IMR-90 (cell line): ENCODE data around the gene NDUFC2. TPM values are rescaled to one million over a fixed set of nuclear protein-coding genes. Genes with fewer than 3 reads are reported as not detected.

Source experiments
- ATAC-seq: fragments of 200-7000 bp; cut with Tn5 transposase; 2 replicates; pipeline ENCODE4 v1.9.1; 2020; ENCODE audit warnings: low read depth, mild to moderate bottlenecking, moderate library complexity
- BruUV-seq: library from RNA; stranded (reverse); fragments of 400-500 nt; replicated peaks from 2 replicates; lab custom pipeline; 2021; lab: Mats Ljungman, UMichigan
- CTCF ChIA-PET: fragments of 300-600 bp; formaldehyde crosslinking; extraction: SDS; loops from one replicate; lab custom pipeline; 2021; ENCODE audit warnings: antibody characterized with exemption; lab: Yijun Ruan, JAX
- POLR2A ChIA-PET: fragments of 300-600 bp; sonication (Branson Sonifier 250); formaldehyde crosslinking; loops from one replicate; lab custom pipeline; 2022; ENCODE audit warnings: antibody characterized with exemption; ENCODE audit not compliant: unreplicated experiment; lab: Charles Lee
- DNase-seq: peaks from one replicate; pipeline ENCODE4 v3.0.0; 2013
- H2AFZ ChIP-seq: replicated peaks from 2 replicates; pipeline ENCODE3; 2013; ENCODE audit warnings: low read length, mild to moderate bottlenecking; ENCODE audit not compliant: poor library complexity
- H2AK5ac ChIP-seq: 2 replicates; pipeline ENCODE4 v1.6.1; 2013; ENCODE audit warnings: low read depth, low read length, inconsistent platforms
- H2AK9ac ChIP-seq: replicated peaks from 2 replicates; pipeline ENCODE3; 2013; ENCODE audit warnings: mild to moderate bottlenecking, low read depth, low read length, moderate library complexity; ENCODE audit not compliant: poor library complexity
- H2BK120ac ChIP-seq: 2 replicates; pipeline ENCODE4 v1.6.1; 2013; ENCODE audit warnings: low read depth, low read length, inconsistent platforms
- H2BK15ac ChIP-seq: 3 replicates; pipeline ENCODE4 v1.6.1; 2013; ENCODE audit warnings: low read depth, low read length, inconsistent platforms
- H2BK20ac ChIP-seq: 2 replicates; pipeline ENCODE4 v1.6.1; 2013; ENCODE audit warnings: low read depth, mild to moderate bottlenecking, inconsistent platforms, low read length, moderate library complexity
- H2BK5ac ChIP-seq: 2 replicates; pipeline ENCODE4 v1.6.1; 2013; ENCODE audit warnings: mild to moderate bottlenecking, low read depth, low read length, inconsistent platforms; ENCODE audit not compliant: poor library complexity, severe bottlenecking
- H3K14ac ChIP-seq: replicated peaks from 2 replicates; pipeline ENCODE4 v1.6.1; 2013; ENCODE audit warnings: low read depth, low read length, inconsistent platforms
- H3K18ac ChIP-seq: 2 replicates; pipeline ENCODE4 v1.6.1; 2013; ENCODE audit warnings: low read depth, low read length, control low read depth
- H3K23ac ChIP-seq: 2 replicates; pipeline ENCODE4 v1.6.1; 2013; ENCODE audit warnings: low read depth, low read length, inconsistent platforms
- H3K27ac ChIP-seq: 2 replicates; pipeline ENCODE4 v1.5.1; 2013; ENCODE audit warnings: mild to moderate bottlenecking, control low read depth, low read length; ENCODE audit not compliant: insufficient read depth
- H3K27me3 ChIP-seq: 2 replicates; pipeline ENCODE4 v1.6.1; 2013; ENCODE audit warnings: low read length; ENCODE audit not compliant: control insufficient read depth, insufficient read depth
- H3K36me3 ChIP-seq: 2 replicates; pipeline ENCODE4 v1.6.1; 2013; ENCODE audit warnings: low read length, mixed read lengths; ENCODE audit not compliant: control insufficient read depth, insufficient read depth
- H3K4ac ChIP-seq: 2 replicates; pipeline ENCODE4 v1.6.1; 2013; ENCODE audit warnings: low read depth, low read length, inconsistent platforms
- H3K4me1 ChIP-seq: 2 replicates; pipeline ENCODE4 v1.6.1; 2013; ENCODE audit warnings: low read length, mixed read lengths; ENCODE audit not compliant: control insufficient read depth, insufficient read depth
- H3K4me2 ChIP-seq: 2 replicates; pipeline ENCODE4 v1.6.1; 2013; ENCODE audit warnings: low read depth, mild to moderate bottlenecking, control low read depth, low read length, moderate library complexity
- H3K4me3 ChIP-seq: 2 replicates; pipeline ENCODE4 v1.5.1; 2013; ENCODE audit warnings: low read depth, mild to moderate bottlenecking, control low read depth, low read length, moderate library complexity; ENCODE audit not compliant: insufficient read depth
- H3K56ac ChIP-seq: 2 replicates; pipeline ENCODE4 v1.6.1; 2013; ENCODE audit warnings: low read length, inconsistent platforms; ENCODE audit not compliant: insufficient read depth; ENCODE audit errors: extremely low read depth
- H3K79me1 ChIP-seq, 2 experiments: 2 replicates each; pipeline ENCODE4 v1.6.1; 2013; ENCODE audit warnings: low read length in 2 of 2, inconsistent platforms in 1 of 2, low read depth in 1 of 2
- H3K9ac ChIP-seq: 2 replicates; pipeline ENCODE4 v1.6.1; 2013; ENCODE audit warnings: low read depth, low read length, control low read depth
- H3K9me1 ChIP-seq: 2 replicates; pipeline ENCODE4 v1.6.1; 2013; ENCODE audit warnings: low read length, inconsistent platforms; ENCODE audit not compliant: insufficient read depth
- H3K9me3 ChIP-seq: 2 replicates; pipeline ENCODE4 v1.6.1; 2013; ENCODE audit warnings: low read length; ENCODE audit not compliant: control insufficient read depth, insufficient read depth
- H4K20me1 ChIP-seq: 2 replicates; pipeline ENCODE4 v1.6.1; 2013; ENCODE audit warnings: low read length, inconsistent platforms; ENCODE audit not compliant: insufficient read depth
- H4K5ac ChIP-seq: 2 replicates; pipeline ENCODE4 v1.6.1; 2013; ENCODE audit warnings: mild to moderate bottlenecking, low read depth, low read length, control low read depth
- H4K8ac ChIP-seq, 2 experiments: 2 replicates each; pipeline ENCODE4 v1.6.1; 2013; ENCODE audit warnings: low read depth in 2 of 2, low read length in 2 of 2, control low read depth in 1 of 2, inconsistent platforms in 1 of 2
- H4K91ac ChIP-seq: 2 replicates; pipeline ENCODE4 v1.6.1; 2013; ENCODE audit warnings: low read depth, low read length, inconsistent platforms; ENCODE audit not compliant: insufficient read depth
- BHLHE40 ChIP-seq: fragments of 150-350 bp; IDR thresholded peaks from 2 replicates; pipeline ENCODE4 v1.6.1; 2016; ENCODE audit warnings: mild to moderate bottlenecking, low read depth, low read length
- CEBPB ChIP-seq: IDR thresholded peaks from 2 replicates; pipeline ENCODE4 v1.6.1; 2012; ENCODE audit warnings: low read depth, low read length, improper control_type of control experiment
- CHD1 ChIP-seq: IDR thresholded peaks from 2 replicates; pipeline ENCODE4 v1.6.1; 2012; ENCODE audit warnings: low read depth, low read length, improper control_type of control experiment
- CTCF ChIP-seq: conservative IDR thresholded peaks from 2 replicates; pipeline ENCODE4 v1.5.1; 2012; ENCODE audit warnings: mild to moderate bottlenecking, low read depth, low read length, improper control_type of control experiment
- FOS ChIP-seq: fragments of 150-350 bp; IDR thresholded peaks from 2 replicates; pipeline ENCODE4 v1.6.1; 2016; ENCODE audit warnings: low read depth, low read length
- MAFK ChIP-seq: IDR thresholded peaks from 2 replicates; pipeline ENCODE4 v1.6.1; 2012; ENCODE audit warnings: low read depth, low read length, improper control_type of control experiment
- NFE2L2 ChIP-seq: fragments of 150-350 bp; IDR thresholded peaks from 2 replicates; pipeline ENCODE4 v1.6.1; 2016; ENCODE audit warnings: low read depth, mild to moderate bottlenecking, low read length
- POLR2A ChIP-seq: IDR thresholded peaks from 2 replicates; pipeline ENCODE4 v1.6.1; 2012; ENCODE audit warnings: mild to moderate bottlenecking, low read depth, low read length
- RAD21 ChIP-seq: IDR thresholded peaks from 2 replicates; pipeline ENCODE4 v1.6.1; 2012; ENCODE audit warnings: low read length, improper control_type of control experiment
- RCOR1 ChIP-seq: IDR thresholded peaks from 2 replicates; pipeline ENCODE4 v1.6.1; 2012; ENCODE audit warnings: mild to moderate bottlenecking, low read length, improper control_type of control experiment; ENCODE audit not compliant: insufficient replicate concordance
- RFX5 ChIP-seq: IDR thresholded peaks from 2 replicates; pipeline ENCODE4 v1.8.0; 2012; ENCODE audit warnings: low read depth, mild to moderate bottlenecking, low read length, moderate library complexity
- SMC3 ChIP-seq: fragments of 150-350 bp; IDR thresholded peaks from 2 replicates; pipeline ENCODE4 v1.6.1; 2016; ENCODE audit warnings: low read depth, mild to moderate bottlenecking, antibody characterized with exemption, low read length, moderate library complexity
- WGBS, 2 experiments: methylation state at CpG; one replicate each; pipeline versions ENCODE4 v1.1.5 to v1.1.7; 2013; ENCODE audit warnings: missing lambda C conversion rate in 2 of 2; ENCODE audit not compliant: insufficient read length in 1 of 2; ENCODE audit errors: extremely low coverage in 2 of 2; 5-methylcytosine and 5-hydroxymethylcytosine counted together
- dilution Hi-C: fragments of 300-500 bp; cut with HindIII; formaldehyde crosslinking; loops from one replicate; pipeline ENCODE4 v1.14.3; 2018; ENCODE audit warnings: low sequenced_read_pairs; ENCODE audit not compliant: unreplicated experiment
- in situ Hi-C: fragments of 300-500 bp; cut with MboI; formaldehyde crosslinking; loops from 3 replicates; pipeline ENCODE4 v1.14.3; 2019; ENCODE audit warnings: low sequenced_read_pairs, inconsistent platforms, mixed read lengths
- intact Hi-C: fragments of 100-400 bp; cut with micrococcal nuclease; formaldehyde crosslinking; loops from 2 replicates; pipeline ENCODE4 v1.10.0; 2022
- polyA plus RNA-seq, 3 experiments: library from polyadenylated mRNA; depleted of rRNA; stranded (reverse); fragments of >200 nt; gene quantifications; 2 replicates each; pipeline ENCODE4 v1.2.3, GENCODE V29; 2012; ENCODE audit warnings: low replicate concordance in 1 of 3
- total RNA-seq: library from RNA; depleted of rRNA; stranded (reverse); fragments of >200 nt; gene quantifications from 2 replicates; pipeline ENCODE4 v1.2.3, GENCODE V29; 2012
- TF ChIP-seq, protein P1 (sequence below): fragments of 150-350 bp; IDR thresholded peaks from 2 replicates; pipeline ENCODE4 v1.6.1; 2017; ENCODE audit warnings: mild to moderate bottlenecking, antibody characterized with exemption, low read length, low read depth
- TF ChIP-seq, protein P2 (sequence below): fragments of 150-350 bp; IDR thresholded peaks from 2 replicates; pipeline ENCODE4 v1.6.1; 2016; ENCODE audit warnings: low read depth, mild to moderate bottlenecking, low read length, moderate library complexity, borderline replicate concordance

Gene NDUFC2
- total and polyA plus RNA-seq, 2 of the 4 experiments (the other 2 are of a cell fraction) = 146 to 340 TPM

DNA sequence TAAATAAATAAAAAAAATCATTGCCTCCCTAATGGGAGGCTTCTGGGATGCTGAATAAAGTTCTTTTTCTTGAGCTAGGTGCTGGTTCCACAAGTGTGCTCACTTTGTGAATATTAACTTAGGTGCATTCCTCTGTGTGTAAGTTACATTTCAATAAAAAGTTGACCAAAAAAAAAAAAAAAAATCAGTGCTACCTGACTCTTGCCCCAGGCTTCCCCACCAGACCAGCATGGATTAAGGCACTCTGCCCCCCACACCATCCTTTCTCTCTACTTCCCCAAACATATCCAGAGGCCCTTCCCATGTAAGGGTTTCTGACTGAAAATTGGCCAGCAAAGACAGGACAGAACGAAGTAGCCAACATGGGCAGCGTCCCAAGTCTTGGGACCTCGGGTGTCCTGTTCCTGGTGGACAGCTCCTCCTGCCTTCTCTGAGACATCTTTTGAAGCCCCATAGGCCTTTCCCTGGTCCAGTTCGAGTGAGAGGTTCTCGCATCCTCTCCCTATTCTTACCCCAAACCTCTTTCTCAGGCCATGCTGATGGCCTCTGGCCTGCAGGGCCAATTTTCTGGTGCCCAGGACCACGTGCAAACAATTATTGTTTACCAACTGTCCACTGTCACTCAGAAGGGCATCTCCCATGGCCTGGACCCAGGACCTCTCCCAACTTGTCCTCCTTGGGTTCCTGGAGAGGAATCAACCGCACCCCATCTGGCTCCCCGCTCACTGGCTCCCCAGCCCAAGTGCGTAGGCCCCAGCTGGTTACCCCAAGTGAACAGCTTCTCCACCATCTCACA is 41.6 kb downstream of the NDUFC2 start:
- H3K23ac ChIP-seq = 0 out of 2 replicates have a peak overlapping the region, but pooled peaks have one; percentile 2
- TF ChIP-seq RCOR1 (no peak), RAD21 (no peak), MAFK (no peak), NFE2L2 (no peak), CHD1 (no peak), CEBPB (no peak), SMC3 (no peak), FOS (no peak), POLR2A (no peak), BHLHE40 (no peak), RFX5 (no peak), CTCF (no peak)
- TF ChIP-seq, protein P1, sequence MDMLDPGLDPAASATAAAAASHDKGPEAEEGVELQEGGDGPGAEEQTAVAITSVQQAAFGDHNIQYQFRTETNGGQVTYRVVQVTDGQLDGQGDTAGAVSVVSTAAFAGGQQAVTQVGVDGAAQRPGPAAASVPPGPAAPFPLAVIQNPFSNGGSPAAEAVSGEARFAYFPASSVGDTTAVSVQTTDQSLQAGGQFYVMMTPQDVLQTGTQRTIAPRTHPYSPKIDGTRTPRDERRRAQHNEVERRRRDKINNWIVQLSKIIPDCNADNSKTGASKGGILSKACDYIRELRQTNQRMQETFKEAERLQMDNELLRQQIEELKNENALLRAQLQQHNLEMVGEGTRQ = no peak
- TF ChIP-seq, protein P2, sequence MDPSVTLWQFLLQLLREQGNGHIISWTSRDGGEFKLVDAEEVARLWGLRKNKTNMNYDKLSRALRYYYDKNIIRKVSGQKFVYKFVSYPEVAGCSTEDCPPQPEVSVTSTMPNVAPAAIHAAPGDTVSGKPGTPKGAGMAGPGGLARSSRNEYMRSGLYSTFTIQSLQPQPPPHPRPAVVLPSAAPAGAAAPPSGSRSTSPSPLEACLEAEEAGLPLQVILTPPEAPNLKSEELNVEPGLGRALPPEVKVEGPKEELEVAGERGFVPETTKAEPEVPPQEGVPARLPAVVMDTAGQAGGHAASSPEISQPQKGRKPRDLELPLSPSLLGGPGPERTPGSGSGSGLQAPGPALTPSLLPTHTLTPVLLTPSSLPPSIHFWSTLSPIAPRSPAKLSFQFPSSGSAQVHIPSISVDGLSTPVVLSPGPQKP = no peak

More for the DNA sequence above, 41.6 kb downstream of the NDUFC2 start:
- H2AK9ac ChIP-seq = peak overlapping the region; percentile 92
- dilution Hi-C loops = no loop called here
- H4K20me1 ChIP-seq = no peaks in the 10 kb centered on the region
- H3K9me1 ChIP-seq = peaks cover 14% of the 10 kb centered on the region; the same call in 1 of the 2 replicates
- no peak overlapping the region for H4K8ac ChIP-seq
- 0 out of 3 replicates have a peak overlapping the region, but pooled peaks have one; percentile 56 for H2BK15ac ChIP-seq
- H3K27ac ChIP-seq = no peak overlapping the region
- H3K18ac ChIP-seq = no peak overlapping the region
- peak overlapping the region; percentile 41; the same call in 1 of the 2 replicates for H4K91ac ChIP-seq
- no peak overlapping the region for H3K14ac ChIP-seq
- no peak overlapping the region for H3K9ac ChIP-seq
- H3K4ac ChIP-seq = no peak overlapping the region; the same call in 1 of the 2 replicates
- no peaks in the 10 kb centered on the region for H3K36me3 ChIP-seq
- H3K4me2 ChIP-seq = no peak overlapping the region
- H3K4me1 ChIP-seq = peaks cover 5% of the 10 kb centered on the region
- intact Hi-C loops = no loop called here
- peak overlapping the region; percentile 18 for H2BK5ac ChIP-seq
- CTCF ChIA-PET = no interaction called here
- peak overlapping the region; percentile 62; the same call in 1 of the 2 replicates for H2AK5ac ChIP-seq
- in situ Hi-C loops = no loop called here
- H2BK120ac ChIP-seq = peak overlapping the region; percentile 16; the same call in 1 of the 2 replicates
- POLR2A ChIA-PET = no interaction called here
- H2BK20ac ChIP-seq = 0 out of 2 replicates have a peak overlapping the region, but pooled peaks have one; percentile 12
- H3K4me3 ChIP-seq = no peak overlapping the region
- no peaks in the 10 kb centered on the region for H3K27me3 ChIP-seq
- H2AFZ ChIP-seq = no peak overlapping the region
- DNase-seq (no peak), ATAC-seq (no peak)
- no peaks in the 10 kb centered on the region for H3K9me3 ChIP-seq
- no peak overlapping the region for H3K56ac ChIP-seq
- BruUV-seq = no TSS peak
- H4K5ac ChIP-seq = no peak overlapping the region
- H3K79me1 ChIP-seq = peaks cover 0 to 10% of the 10 kb centered on the region in 2 experiments; a peak in 2 of 4 replicates
- WGBS, 2 experiments = 78% methylated on average over 3 of the region's 9 CpGs; no CpG with 5 or more reads in 1 of the 2 experiments
